BLaER1 (cell line): Measurements from ENCODE around the gene PDE9A.

Experiments used
- H3K27ac ChIP-seq: shearing (Covaris generic); formaldehyde crosslinking; 2 replicates; pipeline ENCODE4 v1.8.1; 2022
- H3K27me3 ChIP-seq: shearing (Covaris generic); formaldehyde crosslinking; 2 replicates; pipeline ENCODE4 v1.8.1; 2022
- H3K36me3 ChIP-seq: shearing (Covaris generic); formaldehyde crosslinking; 2 replicates; pipeline ENCODE4 v1.8.1; 2022
- H3K4me1 ChIP-seq: shearing (Covaris generic); formaldehyde crosslinking; 2 replicates; pipeline ENCODE4 v1.8.1; 2022
- H3K4me2 ChIP-seq: shearing (Covaris generic); formaldehyde crosslinking; 2 replicates; pipeline ENCODE4 v1.8.1; 2022
- H3K4me3 ChIP-seq: shearing (Covaris generic); formaldehyde crosslinking; 2 replicates; pipeline ENCODE4 v1.8.1; 2022
- H3K9ac ChIP-seq: shearing (Covaris generic); formaldehyde crosslinking; 2 replicates; pipeline ENCODE4 v1.8.1; 2022
- H3K9me3 ChIP-seq: shearing (Covaris generic); formaldehyde crosslinking; 2 replicates; pipeline ENCODE4 v1.8.1; 2022
- H4K20me1 ChIP-seq: shearing (Covaris generic); formaldehyde crosslinking; 2 replicates; pipeline ENCODE4 v1.8.1; 2022
- Cebpa-rat ChIP-seq: shearing (Covaris generic); IDR thresholded peaks from 2 replicates; pipeline ENCODE4 v1.8.1; 2022

PDE9A gene

DNA sequence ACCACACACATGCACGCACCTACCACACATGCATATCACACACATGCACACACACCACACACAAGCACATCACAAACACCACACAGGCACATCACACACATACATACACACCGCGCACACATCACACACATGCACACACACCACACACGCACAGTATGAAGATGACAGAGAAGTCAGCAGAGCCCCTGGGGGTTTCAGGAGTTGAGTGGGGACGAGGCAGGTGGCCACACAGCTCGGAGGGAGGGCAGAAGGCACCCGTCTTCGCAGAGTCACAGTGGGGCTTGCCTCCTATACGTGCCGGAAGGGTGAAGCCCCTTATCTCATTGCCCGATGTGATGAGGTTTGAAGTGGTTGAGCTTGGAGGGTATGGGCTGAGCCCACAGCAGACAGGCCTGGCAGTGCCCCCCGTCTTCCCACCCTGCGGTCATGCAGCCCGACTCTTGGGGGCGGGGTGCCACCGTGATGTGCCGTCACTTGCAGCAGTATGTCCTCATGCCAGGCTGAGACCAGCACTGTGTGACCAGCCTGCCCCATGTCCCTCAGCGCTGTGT, 9.9 kb downstream of the PDE9A start:
- Histone ChIP-seq H3K4me2 (peak overlapping the region; percentile 76), H3K4me3 (no peak overlapping the region), H3K27me3 (peaks cover 89% of the 10 kb centered on the region), H3K27ac (no peak overlapping the region), H3K9me3 (no peaks in the 10 kb centered on the region), H4K20me1 (peaks cover 75% of the 10 kb centered on the region), H3K4me1 (peaks cover 91% of the 10 kb centered on the region), H3K36me3 (no peaks in the 10 kb centered on the region), H3K9ac (no peak overlapping the region)
- no peak for TF ChIP-seq Cebpa-rat

GRCh38 chr21:42663860-42664535, 10.6 kb downstream of the PDE9A start:
- no peaks in the 10 kb centered on the region for H3K36me3 ChIP-seq
- H3K9me3 ChIP-seq, result no peaks in the 10 kb centered on the region
- TF ChIP-seq Cebpa-rat, result no peak
- H3K4me1 ChIP-seq, result peaks cover 91% of the 10 kb centered on the region
- H3K4me2 ChIP-seq, result peak overlapping the region; percentile 76
- H3K27me3 ChIP-seq, result peaks cover 89% of the 10 kb centered on the region
- no peak overlapping the region for H3K27ac ChIP-seq
- H3K4me3 ChIP-seq, result no peak overlapping the region
- no peak overlapping the region for H3K9ac ChIP-seq
- H4K20me1 ChIP-seq, result peaks cover 75% of the 10 kb centered on the region

DNA sequence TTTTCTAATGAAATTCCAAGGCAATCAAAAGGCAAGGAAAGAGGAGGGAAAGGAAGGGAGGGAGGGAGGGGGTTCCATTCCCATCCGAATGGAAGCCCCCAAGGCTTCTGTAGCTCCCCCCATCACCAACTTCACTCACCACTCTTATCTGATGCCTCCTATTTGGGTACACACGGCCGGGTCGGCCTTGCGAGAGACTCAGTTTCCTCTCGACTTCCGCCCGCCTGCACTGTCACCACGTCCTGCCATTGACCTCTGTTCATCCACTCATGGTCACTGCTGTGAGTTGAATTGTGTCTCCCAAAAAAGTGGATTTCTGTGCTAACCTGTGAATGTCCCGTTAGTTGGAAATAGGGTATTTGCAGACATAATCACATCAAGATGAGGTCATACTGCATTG, 11.2 kb downstream of the PDE9A start:
- no peak overlapping the region for H3K27ac ChIP-seq
- no peak overlapping the region for H3K4me3 ChIP-seq
- peak overlapping the region; percentile 45 for H3K4me2 ChIP-seq
- peaks cover 75% of the 10 kb centered on the region for H4K20me1 ChIP-seq
- peaks cover 91% of the 10 kb centered on the region for H3K4me1 ChIP-seq
- H3K9ac ChIP-seq, result no peak overlapping the region
- no peaks in the 10 kb centered on the region for H3K36me3 ChIP-seq
- peaks cover 89% of the 10 kb centered on the region for H3K27me3 ChIP-seq
- no peaks in the 10 kb centered on the region for H3K9me3 ChIP-seq
- TF ChIP-seq Cebpa-rat, result no peak

GRCh38 chr21:42665026-42665425, 11.6 kb downstream of the PDE9A start:
- H3K27ac ChIP-seq, result no peak overlapping the region
- no peaks in the 10 kb centered on the region for H3K9me3 ChIP-seq
- H3K36me3 ChIP-seq, result no peaks in the 10 kb centered on the region
- no peak for TF ChIP-seq Cebpa-rat
- H3K9ac ChIP-seq, result no peak overlapping the region
- H4K20me1 ChIP-seq, result peaks cover 75% of the 10 kb centered on the region
- peaks cover 89% of the 10 kb centered on the region for H3K27me3 ChIP-seq
- H3K4me3 ChIP-seq, result no peak overlapping the region
- peak overlapping the region; percentile 45 for H3K4me2 ChIP-seq
- peaks cover 91% of the 10 kb centered on the region for H3K4me1 ChIP-seq

DNA sequence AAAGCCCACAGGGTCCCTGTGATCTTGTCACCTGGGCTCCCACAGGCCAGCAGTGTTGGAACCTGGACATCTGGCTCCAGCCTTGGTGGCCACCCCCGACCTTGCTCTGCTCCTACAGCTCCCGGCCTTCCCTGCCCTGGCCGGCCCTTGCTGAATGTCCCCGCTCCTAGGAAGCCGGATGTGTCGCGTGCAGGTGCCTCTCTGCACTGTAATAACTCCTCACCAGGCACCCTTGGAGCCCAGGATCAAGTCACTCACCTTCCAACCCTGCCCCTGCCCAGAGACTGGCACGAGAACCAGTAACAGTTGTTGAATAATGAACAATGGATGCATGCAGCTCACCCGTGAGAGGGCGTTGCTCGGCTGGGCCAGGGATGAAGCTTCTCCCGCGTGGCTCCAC, 12.1 kb downstream of the PDE9A start:
- Histone ChIP-seq H3K36me3 (no peaks in the 10 kb centered on the region), H3K27ac (no peak overlapping the region), H3K27me3 (peaks cover 88% of the 10 kb centered on the region), H3K4me3 (no peak overlapping the region), H3K4me2 (peak overlapping the region; percentile 45), H4K20me1 (peaks cover 71% of the 10 kb centered on the region), H3K9me3 (no peaks in the 10 kb centered on the region), H3K4me1 (peaks cover 91% of the 10 kb centered on the region), H3K9ac (no peak overlapping the region)
- TF ChIP-seq Cebpa-rat, result no peak

DNA sequence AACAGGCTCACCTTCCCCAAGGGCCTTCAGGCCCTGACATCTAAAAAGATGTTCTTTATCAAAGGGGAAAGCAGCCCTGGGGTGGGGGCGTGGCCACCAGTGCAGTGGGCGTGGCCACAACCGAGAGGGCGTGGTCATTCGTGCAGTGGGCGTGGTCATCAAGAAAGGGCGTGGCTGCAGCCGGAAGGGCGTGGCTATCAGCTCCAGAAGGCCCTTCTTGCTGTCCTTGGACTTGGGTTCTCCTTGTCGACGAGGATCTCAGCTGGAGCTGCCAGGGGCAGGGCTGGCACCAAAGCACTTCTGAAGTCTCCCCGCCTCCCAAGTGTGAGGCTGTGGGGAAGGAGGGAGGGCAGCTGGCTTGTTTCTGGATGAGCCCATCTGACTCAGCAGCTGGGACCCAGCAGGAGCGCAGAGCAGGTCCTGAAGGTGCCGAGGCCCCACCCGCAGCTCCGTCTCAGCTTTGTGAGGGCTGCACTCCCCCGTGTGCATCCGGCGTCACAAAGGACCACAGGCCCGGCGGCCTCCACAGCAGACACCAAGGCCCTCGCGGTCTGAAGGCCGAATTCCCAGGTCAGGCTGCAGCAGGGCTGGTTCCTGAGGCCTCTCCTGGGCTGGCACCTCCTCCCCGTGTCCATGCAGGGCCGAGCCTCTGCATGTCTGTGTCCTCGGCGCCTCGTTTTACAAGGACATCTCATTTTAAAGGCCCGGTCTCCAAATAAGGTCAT, 12.8 kb downstream of the PDE9A start:
- Histone ChIP-seq H3K4me1 (peaks cover 92% of the 10 kb centered on the region), H3K9me3 (no peaks in the 10 kb centered on the region), H3K4me3 (no peak overlapping the region), H3K27ac (no peak overlapping the region), H3K9ac (no peak overlapping the region), H3K4me2 (peak overlapping the region; percentile 45), H4K20me1 (peaks cover 74% of the 10 kb centered on the region), H3K27me3 (peaks cover 84% of the 10 kb centered on the region), H3K36me3 (no peaks in the 10 kb centered on the region)
- TF ChIP-seq Cebpa-rat, result no peak

DNA sequence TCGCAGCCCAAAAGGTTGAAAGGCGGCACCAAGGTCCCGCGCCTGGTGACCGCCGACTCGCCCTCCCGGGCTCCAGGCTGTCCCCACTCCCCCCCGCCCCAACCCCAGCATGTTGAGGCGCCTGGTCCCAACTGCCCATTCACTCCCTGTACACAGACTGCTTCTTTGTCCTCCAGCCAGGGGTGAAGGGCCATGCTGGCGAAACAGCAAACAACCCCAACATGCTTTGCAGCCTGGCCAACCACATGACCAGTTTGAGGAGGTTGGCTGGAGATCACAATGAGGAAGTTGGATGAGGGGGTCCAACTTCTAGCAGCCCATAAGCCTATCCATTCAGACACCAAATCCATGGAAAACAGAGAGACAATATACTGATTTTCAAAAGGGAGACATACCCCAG, 13.5 kb downstream of the PDE9A start:
- Histone ChIP-seq H3K4me1 (peaks cover 92% of the 10 kb centered on the region), H3K4me3 (no peak overlapping the region), H3K36me3 (no peaks in the 10 kb centered on the region), H3K27ac (no peak overlapping the region), H3K27me3 (peaks cover 92% of the 10 kb centered on the region), H3K4me2 (peak overlapping the region; percentile 90; the same call in 1 of the 2 replicates), H3K9ac (no peak overlapping the region), H3K9me3 (no peaks in the 10 kb centered on the region), H4K20me1 (peaks cover 76% of the 10 kb centered on the region)
- no peak for TF ChIP-seq Cebpa-rat

- peak overlapping the region; percentile 49 for H3K4me3 ChIP-seq
- H3K9me3 ChIP-seq, result no peaks in the 10 kb centered on the region
- no peak overlapping the region for H3K27ac ChIP-seq
- TF ChIP-seq Cebpa-rat, result no peak
- peaks cover 85% of the 10 kb centered on the region for H3K4me1 ChIP-seq
- peaks cover 94% of the 10 kb centered on the region for H3K27me3 ChIP-seq
- no peak overlapping the region for H3K9ac ChIP-seq
- peak overlapping the region; percentile 90 for H3K4me2 ChIP-seq
- peaks cover 81% of the 10 kb centered on the region for H4K20me1 ChIP-seq
- H3K36me3 ChIP-seq, result no peaks in the 10 kb centered on the region
Observed at GRCh38 chr21:42668298-42668992, 15.0 kb downstream of the PDE9A start.

GRCh38 chr21:42669041-42669440, 15.6 kb downstream of the PDE9A start:
- Histone ChIP-seq H3K4me3 (peak overlapping the region; percentile 49), H4K20me1 (peaks cover 81% of the 10 kb centered on the region), H3K9me3 (no peaks in the 10 kb centered on the region), H3K27ac (no peak overlapping the region), H3K36me3 (no peaks in the 10 kb centered on the region), H3K27me3 (peaks cover 94% of the 10 kb centered on the region), H3K4me1 (peaks cover 79% of the 10 kb centered on the region), H3K9ac (no peak overlapping the region), H3K4me2 (peak overlapping the region; percentile 90)
- no peak for TF ChIP-seq Cebpa-rat
